Upper lobe of left lung (tissue), 6 donors: ENCODE results near the gene TNRC6B. TPM values are rescaled to one million over a fixed set of nuclear protein-coding genes. Genes with fewer than 3 reads are reported as not detected.
A peak's percentile ranks its signal among the peaks of the same experiment; 100 is the strongest.

Experiments
- ATAC-seq, 2 donors: fragments of 200-7000 bp; cut with Tn5 transposase; one replicate each; pipeline ENCODE4 v1.9.1; 2022; ENCODE audit warnings: mild to moderate bottlenecking in 2 of 2, moderate library complexity in 2 of 2; ENCODE audit not compliant: low FRiP score in 2 of 2
- DNase-seq, 2 donors: peaks; one replicate each; pipeline ENCODE4 v3.0.0-alpha.2; 2019 to 2020
- H3K27ac ChIP-seq, 4 donors: fragments of 200-600 bp; sonication (generic); one replicate each; pipeline ENCODE4 v1.5.1; 2016 to 2019
- H3K27me3 ChIP-seq, 4 donors: fragments of 200-600 bp; sonication (generic); one replicate each; pipeline ENCODE4 v1.5.1; 2017 to 2019
- H3K36me3 ChIP-seq, 4 donors: fragments of 200-600 bp; sonication (generic); one replicate each; pipeline ENCODE4 v1.5.1; 2016 to 2019
- H3K4me1 ChIP-seq, 4 donors: fragments of 200-600 bp; sonication (generic); one replicate each; pipeline ENCODE4 v1.5.1; 2018 to 2019
- H3K4me3 ChIP-seq, 4 donors: fragments of 200-600 bp; sonication (generic); one replicate each; pipeline ENCODE4 v1.5.1; 2017 to 2019; ENCODE audit warnings: mild to moderate bottlenecking in 2 of 4, moderate library complexity in 1 of 4
- H3K9me3 ChIP-seq, 4 donors: fragments of 200-600 bp; sonication (generic); one replicate each; pipeline ENCODE4 v1.5.1; 2018 to 2019
- CTCF ChIP-seq, 6 experiments: fragments of 450-650 bp in 4 of 6; fragments of 200-600 bp in 2 of 6; sonication (generic) in 2 of 6; IDR thresholded peaks; one replicate each; pipeline ENCODE4 v1.5.1; 2016 to 2019; ENCODE audit warnings: antibody characterized with exemption in 6 of 6
- EP300 ChIP-seq, 4 donors: sonication (generic); formaldehyde crosslinking; IDR thresholded peaks; one replicate each; pipeline ENCODE4 v1.5.1; 2017; ENCODE audit warnings: antibody characterized with exemption in 4 of 4, control low read depth in 2 of 4
- POLR2A ChIP-seq, 4 donors: fragments of 450-650 bp; IDR thresholded peaks; one replicate each; pipeline ENCODE4 v1.5.1; 2016 to 2017; ENCODE audit warnings: antibody characterized with exemption in 4 of 4, mild to moderate bottlenecking in 2 of 4
- POLR2AphosphoS5 ChIP-seq, 2 donors: sonication (generic); formaldehyde crosslinking; IDR thresholded peaks; one replicate each; pipeline ENCODE4 v1.5.1; 2017; ENCODE audit warnings: antibody characterized with exemption in 2 of 2
- WGBS, 2 donors: methylation state at CpG; one replicate each; pipeline ENCODE4 v1.1.5; 2017 to 2018; 5-methylcytosine and 5-hydroxymethylcytosine counted together
- total RNA-seq, 6 donors: library from RNA; depleted of rRNA in 4 of 6; stranded (reverse); fragments of >200 nt in 4 of 6; gene quantifications; one replicate each; pipeline versions ENCODE4 v1.1.0 to v1.2.1, GENCODE V29; 2016 to 2021
- donor health status: DM: no; HTN: no; CAD: no; lungs with moderate emphysema.
- donor health status: DM: no; HTN: yes; CAD: no; lungs with severe emphysema.

Gene TNRC6B
- total RNA-seq, 6 donors from 2014 or later, result 18.1 to 106 (median 60.3) TPM

- Histone ChIP-seq H3K36me3 (no peaks in the 10 kb centered on the region), H3K4me3 (no peak overlapping the region), H3K27me3 (no peaks in the 10 kb centered on the region), H3K4me1 (peaks cover 0 to 6% (median 2%) of the 10 kb centered on the region in 4 donors), H3K27ac (no peak overlapping the region), H3K9me3 (no peaks in the 10 kb centered on the region)
- TF ChIP-seq CTCF (IDR thresholded peaks at IDR 0.05), result no peak
- no peak for TF ChIP-seq POLR2AphosphoS5 (IDR thresholded peaks at IDR 0.05)
- no peak for TF ChIP-seq EP300 (IDR thresholded peaks at IDR 0.05)
- no peak for TF ChIP-seq POLR2A (IDR thresholded peaks at IDR 0.05)
- WGBS, 2 donors, result 85 to 94% methylated on average over 5 of the region's 5 CpGs
- ATAC-seq (no peak), DNase-seq (no peak)
These were observed 162.3 kb downstream of the TNRC6B start for GRCh38 chr22:40340044-40340443.

GRCh38 chr22:40341604-40342003, 163.9 kb downstream of the TNRC6B start:
- TF ChIP-seq CTCF (IDR thresholded peaks at IDR 0.05), result no peak
- H3K27me3 ChIP-seq, result no peaks in the 10 kb centered on the region
- no peak for DNase-seq
- H3K4me3 ChIP-seq, result no peak overlapping the region
- peaks cover 0 to 12% (median 4%) of the 10 kb centered on the region in 4 donors for H3K4me1 ChIP-seq
- 44 to 55% methylated on average over 3 to 4 of the region's 4 CpGs for WGBS, 2 donors
- no peaks in the 10 kb centered on the region for H3K9me3 ChIP-seq
- no peak for ATAC-seq
- H3K36me3 ChIP-seq, result no peaks in the 10 kb centered on the region
- no peak overlapping the region for H3K27ac ChIP-seq

GRCh38 chr22:40342521-40342920, 164.8 kb downstream of the TNRC6B start:
- H3K9me3 ChIP-seq, result no peaks in the 10 kb centered on the region
- no peak overlapping the region for H3K4me3 ChIP-seq
- H3K4me1 ChIP-seq, result peaks cover 7 to 19% (median 10%) of the 10 kb centered on the region in 4 donors
- ATAC-seq (no peak), DNase-seq (no peak)
- no peaks in the 10 kb centered on the region for H3K36me3 ChIP-seq
- TF ChIP-seq POLR2AphosphoS5 (IDR thresholded peaks at IDR 0.05), result no peak
- 49 to 53% methylated on average over 9 of the region's 9 CpGs for WGBS, 2 donors
- H3K27me3 ChIP-seq, result no peaks in the 10 kb centered on the region
- no peak overlapping the region for H3K27ac ChIP-seq

GRCh38 chr22:40345271-40345670, 167.5 kb downstream of the TNRC6B start:
- WGBS, 2 donors, result 77 to 78% methylated on average over 6 of the region's 6 CpGs
- Histone ChIP-seq H3K27me3 (no peaks in the 10 kb centered on the region), H3K36me3 (peaks cover 0 to 17% (median 7%) of the 10 kb centered on the region in 4 donors), H3K27ac (peak overlapping the region in 3 of 4 donors; percentile 78 to 94 (median 78)), H3K4me3 (peak overlapping the region in 3 of 4 donors; percentile 55 to 87 (median 73)), H3K4me1 (peaks cover 17 to 31% (median 18%) of the 10 kb centered on the region in 4 donors), H3K9me3 (no peaks in the 10 kb centered on the region)
- TF ChIP-seq POLR2AphosphoS5 (IDR thresholded peaks at IDR 0.05) (no peak), CTCF (IDR thresholded peaks at IDR 0.05) (no peak), EP300 (IDR thresholded peaks at IDR 0.05) (no peak), POLR2A (IDR thresholded peaks at IDR 0.05) (no peak)
- DNase-seq, result no peak
- no peak for ATAC-seq

GRCh38 chr22:40345815-40346184, 168.1 kb downstream of the TNRC6B start:
- no peaks in the 10 kb centered on the region for H3K27me3 ChIP-seq
- H3K4me1 ChIP-seq, result peaks cover 17 to 31% (median 18%) of the 10 kb centered on the region in 4 donors
- H3K4me3 ChIP-seq, result peak overlapping the region; percentile 34 to 87 (median 64)
- DNase-seq, result peak; percentile 34 to 87
- peak overlapping the region; percentile 78 to 94 (median 84) for H3K27ac ChIP-seq
- peak; percentile 37 to 60 for ATAC-seq
- H3K36me3 ChIP-seq, result peaks cover 0 to 23% (median 12%) of the 10 kb centered on the region in 4 donors
- no peaks in the 10 kb centered on the region for H3K9me3 ChIP-seq
- 1 to 2% methylated on average over 17 to 20 of the region's 20 CpGs for WGBS, 2 donors
- TF ChIP-seq POLR2AphosphoS5 (IDR thresholded peaks at IDR 0.05) (no peak), CTCF (IDR thresholded peaks at IDR 0.05) (no peak), EP300 (IDR thresholded peaks at IDR 0.05) (no peak), POLR2A (IDR thresholded peaks at IDR 0.05) (no peak)
